HG03378 (cell line): ENCODE data around the gene RARG.
"Not testable (repeated sequence)": the region's sequence is repeated elsewhere in the genome, so short reads cannot be mapped to it uniquely, and the experiment has no call there.

Source experiments
- ATAC-seq: cut with Tn5 transposase; IDR thresholded peaks from one replicate; pipeline ENCODE4 v1.9.1; 2021; ENCODE audit warnings: mild to moderate bottlenecking, moderate library complexity; ENCODE audit not compliant: unreplicated experiment

Gene RARG

DNA sequence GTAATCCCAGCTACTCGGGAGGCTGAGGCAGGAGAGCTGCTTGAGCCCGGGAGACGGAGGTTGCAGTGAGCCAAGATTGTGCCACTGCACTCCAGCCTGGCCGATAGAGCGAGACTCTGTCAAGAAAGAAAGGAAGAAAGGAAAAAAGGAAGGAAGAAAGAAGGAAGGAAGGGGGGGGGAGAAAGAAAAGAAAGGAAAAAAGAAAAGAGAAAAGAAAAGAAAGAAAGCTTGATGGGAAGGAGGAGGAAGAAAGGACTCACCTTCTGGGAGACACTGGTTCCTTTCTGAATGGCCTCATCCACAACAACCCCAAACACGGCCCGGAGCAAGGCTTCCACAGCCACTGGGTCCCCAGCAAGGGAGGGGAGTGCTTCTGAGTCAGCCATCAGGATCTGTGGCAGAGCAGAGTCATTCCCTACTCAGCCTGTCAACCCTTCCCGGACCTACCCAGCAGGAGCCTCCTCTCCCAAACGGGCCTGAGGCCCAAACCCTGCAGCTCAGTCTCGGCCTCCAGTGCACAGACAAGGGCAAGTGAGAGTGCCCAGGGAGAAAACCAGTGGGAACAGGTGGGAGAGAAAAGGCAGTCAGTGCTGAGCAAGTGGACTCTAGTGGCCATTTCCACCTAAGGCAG, 58.8 kb downstream of the RARG start:
- ATAC-seq: no peak

DNA sequence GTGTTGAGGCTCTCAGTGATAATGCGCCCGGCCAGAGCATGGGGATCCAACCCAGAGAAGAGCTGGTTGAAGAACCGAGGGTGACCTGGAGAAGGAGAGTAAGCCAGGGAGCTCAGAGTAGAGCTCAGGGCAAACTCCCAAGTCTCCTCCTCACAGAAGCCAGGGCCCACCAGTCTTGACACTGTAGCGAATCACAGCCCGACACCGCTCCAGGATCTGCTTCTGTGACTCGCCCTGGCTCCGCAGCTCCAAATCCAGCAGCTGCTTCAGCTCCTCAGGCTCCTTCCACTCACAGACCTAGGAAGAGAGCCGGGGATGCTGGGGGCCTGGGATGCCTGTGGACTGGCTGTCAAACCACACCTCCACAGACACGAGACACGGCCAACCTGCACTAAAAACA, 59.7 kb downstream of the RARG start:
- ATAC-seq: no peak

- ATAC-seq: no peak
Observed at GRCh38 chr12:53171725-53172329, 60.2 kb downstream of the RARG start.

DNA sequence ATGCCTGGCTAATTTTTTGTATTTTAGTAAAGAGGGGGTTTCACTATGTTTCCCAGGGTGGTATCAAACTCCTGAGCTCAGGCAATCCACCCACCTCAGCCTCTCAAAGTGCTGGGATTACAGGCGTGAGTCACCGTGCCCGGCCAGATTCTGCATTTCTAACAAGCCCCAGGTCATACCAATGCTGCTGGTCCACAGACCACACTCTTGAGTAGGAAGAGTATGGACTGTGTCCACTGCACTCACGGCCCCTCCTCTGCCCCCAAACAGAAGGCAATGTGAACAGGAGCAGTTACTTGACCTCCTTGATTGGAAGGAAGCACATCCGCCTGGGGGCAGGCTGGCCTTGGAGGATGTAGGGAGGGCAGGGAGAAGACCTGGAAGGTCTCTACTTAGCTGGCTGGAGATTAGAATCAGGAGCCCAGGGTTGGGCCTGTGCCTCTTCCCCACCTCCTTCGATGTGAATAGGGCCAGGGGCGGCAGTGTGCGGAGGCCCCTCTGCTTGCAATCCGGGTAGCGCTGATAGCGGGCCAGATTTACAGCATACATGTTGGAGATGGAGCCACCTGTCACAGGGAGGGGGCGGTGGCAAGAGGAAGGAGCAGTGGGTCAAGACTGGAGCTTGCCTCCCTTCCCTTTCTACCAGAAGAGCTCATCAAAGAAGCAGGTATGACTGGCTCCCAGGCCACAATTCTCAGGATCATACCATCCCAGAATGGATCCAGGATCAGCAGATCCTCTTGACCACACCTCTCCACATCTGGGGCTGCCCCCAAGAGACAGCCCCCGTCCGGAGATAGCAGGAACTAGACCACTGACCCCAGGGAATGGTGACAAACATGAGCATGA, 60.9 kb downstream of the RARG start:
- no peak for ATAC-seq

GRCh38 chr12:53170215-53170614, 61.8 kb downstream of the RARG start:
- ATAC-seq: no peak

GRCh38 chr12:53169644-53170043, 62.4 kb downstream of the RARG start:
- ATAC-seq: no peak

- no peak for ATAC-seq
Observed at GRCh38 chr12:53166837-53167236, 65.2 kb downstream of the RARG start.

DNA sequence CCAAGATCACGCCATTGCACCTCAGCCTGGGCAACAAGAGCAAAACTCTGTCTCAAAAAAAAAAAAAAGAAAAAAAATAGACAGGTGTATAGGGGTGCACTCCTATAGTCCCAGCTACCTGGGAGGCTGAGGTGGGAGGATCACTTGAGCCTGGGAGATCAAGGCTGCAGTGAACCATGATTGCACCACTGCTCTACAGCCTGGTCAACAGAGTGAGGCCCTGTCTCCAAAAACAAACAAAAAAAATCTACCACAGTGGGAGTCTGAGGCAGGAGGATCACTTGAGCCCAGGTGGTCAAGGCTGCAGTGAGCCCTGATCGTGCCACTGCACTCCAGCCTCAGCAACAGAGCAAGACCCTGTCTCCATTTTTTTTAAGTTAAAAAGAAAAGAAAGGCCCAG, 69.0 kb downstream of the RARG start:
- not testable (repeated sequence) for ATAC-seq

DNA sequence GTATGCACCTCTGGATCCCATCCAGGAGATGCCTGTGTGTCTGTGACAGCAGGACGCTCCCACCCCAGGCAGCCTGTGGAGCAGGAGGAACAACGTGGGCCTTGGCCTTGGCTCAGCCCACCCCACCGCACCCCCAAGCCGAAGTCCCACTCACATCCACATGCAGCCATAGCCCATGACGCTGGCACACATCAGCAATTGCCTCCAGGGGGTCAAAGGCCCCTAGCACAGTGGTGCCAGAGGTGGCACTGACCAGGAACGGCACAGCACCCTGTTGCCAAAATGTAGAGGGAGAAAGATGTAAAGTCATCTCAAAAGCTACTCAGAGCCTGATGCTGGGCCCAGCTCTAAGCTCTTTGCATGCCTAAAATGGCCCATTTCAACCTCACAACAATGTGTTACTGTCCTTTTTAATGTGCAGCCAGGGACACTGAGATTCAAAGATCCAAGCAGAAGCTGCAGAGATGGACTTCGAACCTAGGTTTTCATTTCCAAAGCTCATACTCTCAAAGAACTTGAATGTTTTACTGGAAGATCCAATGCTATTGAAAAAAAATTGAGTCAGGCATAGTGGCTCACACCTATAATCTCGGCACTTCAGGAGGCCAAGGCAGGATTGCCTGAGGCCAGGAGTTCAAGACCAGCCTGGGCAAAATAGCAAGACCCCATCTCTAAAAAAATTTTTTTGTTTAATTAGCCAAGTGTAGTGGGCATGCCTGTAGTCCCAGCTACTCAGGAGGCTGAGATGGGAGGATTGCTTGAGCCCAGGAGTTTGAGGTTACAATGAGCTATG, 70.7 kb downstream of the RARG start:
- ATAC-seq: no peak

DNA sequence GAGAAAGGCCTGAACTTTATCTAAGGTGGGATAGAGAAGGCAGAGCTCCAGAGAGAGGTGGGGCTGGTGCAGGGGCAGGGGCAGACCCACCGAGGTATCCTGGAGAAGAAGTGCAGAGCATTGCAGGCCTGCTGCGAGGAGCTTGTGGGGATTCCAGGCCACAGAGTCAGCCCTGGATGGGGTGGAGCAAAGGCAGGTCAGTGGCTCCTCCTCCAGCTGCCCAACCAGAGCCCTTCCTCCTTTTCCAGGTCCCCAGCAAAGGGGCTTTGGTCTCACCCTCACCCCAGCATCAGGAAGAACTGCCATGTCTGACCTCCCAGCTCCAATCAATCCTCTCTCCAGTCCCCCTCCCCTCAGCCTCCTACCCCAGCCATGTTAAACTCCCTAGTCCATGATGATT, 71.3 kb downstream of the RARG start:
- no peak for ATAC-seq
